Activated CD8-positive, alpha-beta memory T cell treated with anti-CD3 and anti-CD28 coated beads for 24 hours (primary cell): Measurements from ENCODE around the gene CGB5.
"Not testable (repeated sequence)": the region's sequence is repeated elsewhere in the genome, so short reads cannot be mapped to it uniquely, and the experiment has no call there.

Experiments used
- DNase-seq: peaks from one replicate; pipeline ENCODE4 v3.0.0-alpha.2; 2020

The CGB5 gene

GRCh38 chr19:49043548-49043947, at the start of gene CGB5:
TSS of gene CGB5 (plus strand) at chr19:49043848. CDS start at chr19:49044210, 362 bp downstream.
- DNase-seq: not testable (repeated sequence)

- DNase-seq: no peak
Observed at GRCh38 chr19:48994035-48994386, 49.6 kb upstream of the CGB5 start.

GRCh38 chr19:48997972-48998371, 45.7 kb upstream of the CGB5 start:
- no peak for DNase-seq

GRCh38 chr19:48999481-49000325, 43.9 kb upstream of the CGB5 start:
- DNase-seq: peak; percentile 84

GRCh38 chr19:49004133-49004532, 39.5 kb upstream of the CGB5 start:
- DNase-seq: no peak

GRCh38 chr19:49004964-49005614, 38.6 kb upstream of the CGB5 start:
- no peak for DNase-seq

GRCh38 chr19:49006905-49007304, 36.7 kb upstream of the CGB5 start:
- DNase-seq: no peak

GRCh38 chr19:49009828-49010227, 33.8 kb upstream of the CGB5 start:
- DNase-seq: no peak

GRCh38 chr19:49010453-49010852, 33.2 kb upstream of the CGB5 start:
- no peak for DNase-seq

GRCh38 chr19:49011194-49011593, 32.5 kb upstream of the CGB5 start:
- DNase-seq: no peak

GRCh38 chr19:49014123-49014869, 29.4 kb upstream of the CGB5 start:
- DNase-seq: no peak

- no peak for DNase-seq
Observed at GRCh38 chr19:49014870-49015255, 28.8 kb upstream of the CGB5 start.

GRCh38 chr19:49016067-49016839, 27.4 kb upstream of the CGB5 start:
- DNase-seq: no peak

- DNase-seq: no peak
Observed at GRCh38 chr19:49017041-49017665, 26.5 kb upstream of the CGB5 start, which contains the start of gene LHB. TSS of gene LHB (minus strand) at chr19:49017091. CDS start at chr19:49017081, 10 bp downstream.

GRCh38 chr19:49017666-49018351, 25.8 kb upstream of the CGB5 start:
- DNase-seq: peak; percentile 86

GRCh38 chr19:49018388-49019241, 25.0 kb upstream of the CGB5 start:
- peak; percentile 72 for DNase-seq

GRCh38 chr19:49019242-49019932, 24.3 kb upstream of the CGB5 start:
- peak; percentile 86 for DNase-seq

GRCh38 chr19:49020342-49020741, 23.3 kb upstream of the CGB5 start:
- DNase-seq: no peak

- no peak for DNase-seq
Observed at GRCh38 chr19:49020931-49021895, 22.4 kb upstream of the CGB5 start.
